ENCODE results near the gene KL. TPM values are rescaled to one million over a fixed set of nuclear protein-coding genes. Genes with fewer than 3 reads are reported as not detected.

KL gene
- polyA plus RNA-seq, 1 of the 3 experiments (the other 2 are of a cell fraction): 0.02 TPM

DNA sequence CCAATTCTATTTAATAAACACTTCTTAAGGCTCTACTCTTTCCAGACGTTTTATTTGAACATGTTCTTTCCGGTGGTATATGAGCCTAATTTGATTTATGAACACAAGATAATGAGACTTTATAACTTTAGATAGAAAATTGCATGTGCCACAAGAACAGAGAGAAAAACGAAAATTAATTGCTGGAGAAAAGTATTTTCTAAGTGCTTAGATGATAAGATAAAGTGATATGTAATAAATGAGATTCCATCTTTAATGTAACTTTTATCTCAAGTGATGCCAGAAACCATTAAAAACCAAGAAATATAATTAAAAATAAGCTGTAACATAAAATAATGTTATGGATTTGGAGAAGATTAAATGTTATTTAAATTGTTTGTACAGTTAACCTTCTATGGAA, 33.2 kb upstream of the KL start (continued):
- TF ChIP-seq SIN3A (IDR thresholded peaks at IDR 0.05; ENCODE audit: borderline replicate concordance, low read depth, low read length) (no peak), RFX5 (IDR thresholded peaks at IDR 0.05; ENCODE audit: low read length) (no peak), SMC3 (IDR thresholded peaks at IDR 0.05; ENCODE audit: low read depth, low read length) (no peak), EP300 (IDR thresholded peaks at IDR 0.05; ENCODE audit: borderline replicate concordance in 1 of 2, low read depth in 1 of 2, low read length in 1 of 2) (no peak), RAD21 (IDR thresholded peaks at IDR 0.05; ENCODE audit: low read length) (no peak), TAF1 (IDR thresholded peaks at IDR 0.05; ENCODE audit: borderline replicate concordance, low read depth, low read length) (no peak)
- TF ChIP-seq, protein P1, sequence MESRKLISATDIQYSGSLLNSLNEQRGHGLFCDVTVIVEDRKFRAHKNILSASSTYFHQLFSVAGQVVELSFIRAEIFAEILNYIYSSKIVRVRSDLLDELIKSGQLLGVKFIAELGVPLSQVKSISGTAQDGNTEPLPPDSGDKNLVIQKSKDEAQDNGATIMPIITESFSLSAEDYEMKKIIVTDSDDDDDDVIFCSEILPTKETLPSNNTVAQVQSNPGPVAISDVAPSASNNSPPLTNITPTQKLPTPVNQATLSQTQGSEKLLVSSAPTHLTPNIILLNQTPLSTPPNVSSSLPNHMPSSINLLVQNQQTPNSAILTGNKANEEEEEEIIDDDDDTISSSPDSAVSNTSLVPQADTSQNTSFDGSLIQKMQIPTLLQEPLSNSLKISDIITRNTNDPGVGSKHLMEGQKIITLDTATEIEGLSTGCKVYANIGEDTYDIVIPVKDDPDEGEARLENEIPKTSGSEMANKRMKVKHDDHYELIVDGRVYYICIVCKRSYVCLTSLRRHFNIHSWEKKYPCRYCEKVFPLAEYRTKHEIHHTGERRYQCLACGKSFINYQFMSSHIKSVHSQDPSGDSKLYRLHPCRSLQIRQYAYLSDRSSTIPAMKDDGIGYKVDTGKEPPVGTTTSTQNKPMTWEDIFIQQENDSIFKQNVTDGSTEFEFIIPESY (IDR thresholded peaks at IDR 0.05; ENCODE audit: borderline replicate concordance, low read depth): no peak

DNA sequence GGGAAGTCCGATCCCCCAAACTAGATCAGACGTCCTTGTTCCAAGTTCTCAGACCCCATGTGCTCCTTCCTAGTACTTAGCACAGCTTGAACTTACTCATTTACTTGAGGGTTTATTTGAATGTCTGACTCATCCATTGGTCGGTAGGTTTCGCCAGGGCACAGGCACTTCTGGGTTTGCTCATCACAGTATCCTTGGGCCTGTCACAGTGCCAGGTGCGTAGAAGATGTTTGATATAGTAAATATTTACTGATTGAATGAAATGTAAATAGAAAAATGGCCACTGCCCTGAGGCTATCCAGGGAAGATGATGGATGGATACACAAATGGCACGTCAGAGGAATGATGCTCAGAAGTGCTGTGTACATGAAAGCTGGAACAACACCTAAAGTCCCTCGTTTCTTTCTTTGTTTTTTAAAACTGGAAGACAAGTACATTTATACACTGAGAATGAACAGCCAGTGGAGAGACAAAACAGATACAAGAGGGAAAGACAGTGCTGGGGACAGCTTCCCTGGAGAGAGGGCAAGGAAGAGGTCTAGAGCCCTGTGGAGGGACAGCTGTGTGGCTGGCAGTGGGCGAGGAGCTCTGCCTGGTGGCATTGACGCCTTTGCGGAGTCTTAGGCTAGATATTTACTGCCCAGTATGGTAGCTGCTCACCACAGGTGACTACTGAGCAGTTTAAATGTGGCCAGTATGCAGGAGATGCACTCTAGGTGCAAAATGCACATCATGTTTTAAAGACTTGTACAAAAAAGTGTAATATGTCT, 31.2 kb upstream of the KL start:
- H4K20me1 ChIP-seq (ENCODE audit: insufficient read depth): no peaks in the 10 kb centered on the region
- ChIA-PET CTCF (no interaction called here), POLR2A (no interaction called here)
- no peak for DNase-seq
- no peak overlapping the region for H2AFZ ChIP-seq (ENCODE audit: low read depth)
- H3K4me2 ChIP-seq: no peak overlapping the region
- H3K79me2 ChIP-seq (ENCODE audit: insufficient read depth): no peaks in the 10 kb centered on the region
- peaks cover 0 to 3% of the 10 kb centered on the region in 2 experiments; a peak in 1 of 4 replicates for H3K4me1 ChIP-seq (ENCODE audit: control insufficient read depth in 1 of 2, insufficient read depth in 2 of 2, low read depth in 1 of 2, low read length in 1 of 2)
- H3K4me3 ChIP-seq (ENCODE audit: low read depth in 2 of 2, low read length in 1 of 2): no peak overlapping the region
- H3K27me3 ChIP-seq (ENCODE audit: insufficient read depth): no peaks in the 10 kb centered on the region
- no peaks in the 10 kb centered on the region for H3K9me2 ChIP-seq
- H3K36me3 ChIP-seq (replicated peaks in 1 of 2; ENCODE audit: control insufficient read depth in 1 of 2, insufficient read depth in 2 of 2, low read length in 1 of 2): no peaks in the 10 kb centered on the region
- H3F3A ChIP-seq (replicated peaks; ENCODE audit: insufficient read depth): no peaks in the 10 kb centered on the region
- TF ChIP-seq FOXJ3 (CRISPR knock-in tag; IDR thresholded peaks at IDR 0.05): no peak
- no peak for TF ChIP-seq MXI1 (IDR thresholded peaks at IDR 0.05; ENCODE audit: low read depth, low read length)
- no peak for TF ChIP-seq POLR2AphosphoS5 (IDR thresholded peaks at IDR 0.05; ENCODE audit: low read depth, low read length)
- no peak for TF ChIP-seq TAF1 (IDR thresholded peaks at IDR 0.05; ENCODE audit: borderline replicate concordance, low read depth, low read length)
- TF ChIP-seq, protein P2, sequence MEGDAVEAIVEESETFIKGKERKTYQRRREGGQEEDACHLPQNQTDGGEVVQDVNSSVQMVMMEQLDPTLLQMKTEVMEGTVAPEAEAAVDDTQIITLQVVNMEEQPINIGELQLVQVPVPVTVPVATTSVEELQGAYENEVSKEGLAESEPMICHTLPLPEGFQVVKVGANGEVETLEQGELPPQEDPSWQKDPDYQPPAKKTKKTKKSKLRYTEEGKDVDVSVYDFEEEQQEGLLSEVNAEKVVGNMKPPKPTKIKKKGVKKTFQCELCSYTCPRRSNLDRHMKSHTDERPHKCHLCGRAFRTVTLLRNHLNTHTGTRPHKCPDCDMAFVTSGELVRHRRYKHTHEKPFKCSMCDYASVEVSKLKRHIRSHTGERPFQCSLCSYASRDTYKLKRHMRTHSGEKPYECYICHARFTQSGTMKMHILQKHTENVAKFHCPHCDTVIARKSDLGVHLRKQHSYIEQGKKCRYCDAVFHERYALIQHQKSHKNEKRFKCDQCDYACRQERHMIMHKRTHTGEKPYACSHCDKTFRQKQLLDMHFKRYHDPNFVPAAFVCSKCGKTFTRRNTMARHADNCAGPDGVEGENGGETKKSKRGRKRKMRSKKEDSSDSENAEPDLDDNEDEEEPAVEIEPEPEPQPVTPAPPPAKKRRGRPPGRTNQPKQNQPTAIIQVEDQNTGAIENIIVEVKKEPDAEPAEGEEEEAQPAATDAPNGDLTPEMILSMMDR (IDR thresholded peaks at IDR 0.05): no peak
- no peak for TF ChIP-seq TCF12 (IDR thresholded peaks at IDR 0.05)
- TF ChIP-seq FOXM1 (IDR thresholded peaks at IDR 0.05; ENCODE audit: low read depth): no peak
- TF ChIP-seq, protein P3, sequence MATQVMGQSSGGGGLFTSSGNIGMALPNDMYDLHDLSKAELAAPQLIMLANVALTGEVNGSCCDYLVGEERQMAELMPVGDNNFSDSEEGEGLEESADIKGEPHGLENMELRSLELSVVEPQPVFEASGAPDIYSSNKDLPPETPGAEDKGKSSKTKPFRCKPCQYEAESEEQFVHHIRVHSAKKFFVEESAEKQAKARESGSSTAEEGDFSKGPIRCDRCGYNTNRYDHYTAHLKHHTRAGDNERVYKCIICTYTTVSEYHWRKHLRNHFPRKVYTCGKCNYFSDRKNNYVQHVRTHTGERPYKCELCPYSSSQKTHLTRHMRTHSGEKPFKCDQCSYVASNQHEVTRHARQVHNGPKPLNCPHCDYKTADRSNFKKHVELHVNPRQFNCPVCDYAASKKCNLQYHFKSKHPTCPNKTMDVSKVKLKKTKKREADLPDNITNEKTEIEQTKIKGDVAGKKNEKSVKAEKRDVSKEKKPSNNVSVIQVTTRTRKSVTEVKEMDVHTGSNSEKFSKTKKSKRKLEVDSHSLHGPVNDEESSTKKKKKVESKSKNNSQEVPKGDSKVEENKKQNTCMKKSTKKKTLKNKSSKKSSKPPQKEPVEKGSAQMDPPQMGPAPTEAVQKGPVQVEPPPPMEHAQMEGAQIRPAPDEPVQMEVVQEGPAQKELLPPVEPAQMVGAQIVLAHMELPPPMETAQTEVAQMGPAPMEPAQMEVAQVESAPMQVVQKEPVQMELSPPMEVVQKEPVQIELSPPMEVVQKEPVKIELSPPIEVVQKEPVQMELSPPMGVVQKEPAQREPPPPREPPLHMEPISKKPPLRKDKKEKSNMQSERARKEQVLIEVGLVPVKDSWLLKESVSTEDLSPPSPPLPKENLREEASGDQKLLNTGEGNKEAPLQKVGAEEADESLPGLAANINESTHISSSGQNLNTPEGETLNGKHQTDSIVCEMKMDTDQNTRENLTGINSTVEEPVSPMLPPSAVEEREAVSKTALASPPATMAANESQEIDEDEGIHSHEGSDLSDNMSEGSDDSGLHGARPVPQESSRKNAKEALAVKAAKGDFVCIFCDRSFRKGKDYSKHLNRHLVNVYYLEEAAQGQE (IDR thresholded peaks at IDR 0.05; ENCODE audit: low read depth, low read length): no peak
- no peak for TF ChIP-seq FOSL2 (IDR thresholded peaks at IDR 0.05; ENCODE audit: borderline replicate concordance, low read depth)
- no peak for TF ChIP-seq GABPA (IDR thresholded peaks at IDR 0.05; ENCODE audit: low read depth)
- TF ChIP-seq NRF1 (IDR thresholded peaks at IDR 0.05; ENCODE audit: low read depth, low read length): no peak
- 71% methylated on average over 10 of the region's 10 CpGs for WGBS (ENCODE audit: low lambda C conversion rate)
- H3K9me3 ChIP-seq: no peaks in the 10 kb centered on the region
- H3K9ac ChIP-seq: no peak overlapping the region
- no peak overlapping the region for H3K27ac ChIP-seq (ENCODE audit: low read depth in 2 of 2, low read length in 1 of 2)

All from SK-N-SH (cell line).